Measurements from ENCODE around the gene RGS17. TPM values are rescaled to one million over a fixed set of nuclear protein-coding genes. Genes with fewer than 3 reads are reported as not detected.

RGS17 gene
- total and polyA plus RNA-seq, 2 of the 13 experiments (the other 11 are each of a cell fraction or from before 2014, with no cell fraction given) = 0.04 TPM; not detected in 1

- TF ChIP-seq, protein P1, sequence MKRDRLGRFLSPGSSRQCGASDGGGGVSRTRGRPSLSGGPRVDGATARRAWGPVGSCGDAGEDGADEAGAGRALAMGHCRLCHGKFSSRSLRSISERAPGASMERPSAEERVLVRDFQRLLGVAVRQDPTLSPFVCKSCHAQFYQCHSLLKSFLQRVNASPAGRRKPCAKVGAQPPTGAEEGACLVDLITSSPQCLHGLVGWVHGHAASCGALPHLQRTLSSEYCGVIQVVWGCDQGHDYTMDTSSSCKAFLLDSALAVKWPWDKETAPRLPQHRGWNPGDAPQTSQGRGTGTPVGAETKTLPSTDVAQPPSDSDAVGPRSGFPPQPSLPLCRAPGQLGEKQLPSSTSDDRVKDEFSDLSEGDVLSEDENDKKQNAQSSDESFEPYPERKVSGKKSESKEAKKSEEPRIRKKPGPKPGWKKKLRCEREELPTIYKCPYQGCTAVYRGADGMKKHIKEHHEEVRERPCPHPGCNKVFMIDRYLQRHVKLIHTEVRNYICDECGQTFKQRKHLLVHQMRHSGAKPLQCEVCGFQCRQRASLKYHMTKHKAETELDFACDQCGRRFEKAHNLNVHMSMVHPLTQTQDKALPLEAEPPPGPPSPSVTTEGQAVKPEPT (CRISPR knock-in tag; IDR thresholded peaks at IDR 0.05; ENCODE audit: low read depth) = no peak
- TF ChIP-seq ZNF784 (CRISPR knock-in tag; IDR thresholded peaks at IDR 0.05; ENCODE audit: borderline replicate concordance) = no peak
- no peak for TF ChIP-seq ZNF329 (CRISPR knock-in tag; IDR thresholded peaks at IDR 0.05; ENCODE audit: low read depth)
- TF ChIP-seq ZNF180 (CRISPR knock-in tag; IDR thresholded peaks at IDR 0.05; ENCODE audit: borderline replicate concordance, low read depth) = no peak
- TF ChIP-seq ZC3H13 (CRISPR knock-in tag; IDR thresholded peaks at IDR 0.05) = no peak
- TF ChIP-seq CENPX (CRISPR knock-in tag; IDR thresholded peaks at IDR 0.05) = no peak
- TF ChIP-seq, protein P2, sequence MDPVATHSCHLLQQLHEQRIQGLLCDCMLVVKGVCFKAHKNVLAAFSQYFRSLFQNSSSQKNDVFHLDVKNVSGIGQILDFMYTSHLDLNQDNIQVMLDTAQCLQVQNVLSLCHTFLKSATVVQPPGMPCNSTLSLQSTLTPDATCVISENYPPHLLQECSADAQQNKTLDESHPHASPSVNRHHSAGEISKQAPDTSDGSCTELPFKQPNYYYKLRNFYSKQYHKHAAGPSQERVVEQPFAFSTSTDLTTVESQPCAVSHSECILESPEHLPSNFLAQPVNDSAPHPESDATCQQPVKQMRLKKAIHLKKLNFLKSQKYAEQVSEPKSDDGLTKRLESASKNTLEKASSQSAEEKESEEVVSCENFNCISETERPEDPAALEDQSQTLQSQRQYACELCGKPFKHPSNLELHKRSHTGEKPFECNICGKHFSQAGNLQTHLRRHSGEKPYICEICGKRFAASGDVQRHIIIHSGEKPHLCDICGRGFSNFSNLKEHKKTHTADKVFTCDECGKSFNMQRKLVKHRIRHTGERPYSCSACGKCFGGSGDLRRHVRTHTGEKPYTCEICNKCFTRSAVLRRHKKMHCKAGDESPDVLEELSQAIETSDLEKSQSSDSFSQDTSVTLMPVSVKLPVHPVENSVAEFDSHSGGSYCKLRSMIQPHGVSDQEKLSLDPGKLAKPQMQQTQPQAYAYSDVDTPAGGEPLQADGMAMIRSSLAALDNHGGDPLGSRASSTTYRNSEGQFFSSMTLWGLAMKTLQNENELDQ (CRISPR knock-in tag; IDR thresholded peaks at IDR 0.05; ENCODE audit: borderline replicate concordance) = peak; percentile 81; the same call in 1 of the 2 replicates
- TF ChIP-seq, protein P3, sequence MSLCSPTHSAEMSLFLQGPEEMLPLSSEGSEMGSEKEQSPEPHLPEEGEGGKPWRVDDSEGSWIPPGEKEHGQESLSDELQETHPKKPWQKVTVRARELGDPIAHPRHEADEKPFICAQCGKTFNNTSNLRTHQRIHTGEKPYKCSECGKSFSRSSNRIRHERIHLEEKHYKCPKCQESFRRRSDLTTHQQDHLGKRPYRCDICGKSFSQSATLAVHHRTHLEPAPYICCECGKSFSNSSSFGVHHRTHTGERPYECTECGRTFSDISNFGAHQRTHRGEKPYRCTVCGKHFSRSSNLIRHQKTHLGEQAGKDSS (CRISPR knock-in tag; IDR thresholded peaks at IDR 0.05; ENCODE audit: borderline replicate concordance, low read depth) = no peak; the same call in 1 of the 2 replicates
- peak; percentile 87 for TF ChIP-seq ZGPAT (CRISPR knock-in tag; IDR thresholded peaks at IDR 0.05)
- TF ChIP-seq CHD2 (IDR thresholded peaks at IDR 0.05; ENCODE audit: low read depth, low read length) = peak; percentile 95
- TF ChIP-seq, protein P4, sequence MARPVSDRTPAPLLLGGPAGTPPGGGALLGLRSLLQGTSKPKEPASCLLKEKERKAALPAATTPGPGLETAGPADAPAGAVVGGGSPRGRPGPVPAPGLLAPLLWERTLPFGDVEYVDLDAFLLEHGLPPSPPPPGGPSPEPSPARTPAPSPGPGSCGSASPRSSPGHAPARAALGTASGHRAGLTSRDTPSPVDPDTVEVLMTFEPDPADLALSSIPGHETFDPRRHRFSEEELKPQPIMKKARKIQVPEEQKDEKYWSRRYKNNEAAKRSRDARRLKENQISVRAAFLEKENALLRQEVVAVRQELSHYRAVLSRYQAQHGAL (CRISPR knock-in tag; IDR thresholded peaks at IDR 0.05; ENCODE audit: not compliant biosample characterization) = no peak
- TF ChIP-seq CREB1 (IDR thresholded peaks at IDR 0.05) = peak; percentile 56; the same call in 1 of the 2 replicates
- peak; percentile 89 for TF ChIP-seq CREB1 (CRISPR knock-in tag; IDR thresholded peaks at IDR 0.05)
- TF ChIP-seq ZMAT3 (CRISPR knock-in tag; conservative IDR thresholded peaks at IDR 0.05) = peak; percentile 81
- TF ChIP-seq TARDBP (CRISPR knock-in tag; IDR thresholded peaks at IDR 0.05) = peak; percentile 79
- no peak for TF ChIP-seq POLR2AphosphoS2 (IDR thresholded peaks at IDR 0.05; ENCODE audit: low read depth, low read length)
- TF ChIP-seq PAWR (CRISPR knock-in tag; IDR thresholded peaks at IDR 0.05; ENCODE audit: borderline replicate concordance) = no peak
- TF ChIP-seq, protein P5, sequence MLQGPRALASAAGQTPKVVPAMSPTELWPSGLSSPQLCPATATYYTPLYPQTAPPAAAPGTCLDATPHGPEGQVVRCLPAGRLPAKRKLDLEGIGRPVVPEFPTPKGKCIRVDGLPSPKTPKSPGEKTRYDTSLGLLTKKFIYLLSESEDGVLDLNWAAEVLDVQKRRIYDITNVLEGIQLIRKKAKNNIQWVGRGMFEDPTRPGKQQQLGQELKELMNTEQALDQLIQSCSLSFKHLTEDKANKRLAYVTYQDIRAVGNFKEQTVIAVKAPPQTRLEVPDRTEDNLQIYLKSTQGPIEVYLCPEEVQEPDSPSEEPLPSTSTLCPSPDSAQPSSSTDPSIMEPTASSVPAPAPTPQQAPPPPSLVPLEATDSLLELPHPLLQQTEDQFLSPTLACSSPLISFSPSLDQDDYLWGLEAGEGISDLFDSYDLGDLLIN (CRISPR knock-in tag; IDR thresholded peaks at IDR 0.05; ENCODE audit: borderline replicate concordance) = 0 out of 2 replicates have a peak, but pooled peaks have one; percentile 68
Measured at GRCh38 chr6:153002613-153003365, 128.3 kb downstream of the RGS17 start, which contains the start of gene MTRF1L (continued).
